Neural progenitor cell (in vitro differentiated cells): Measurements from ENCODE around the gene PEPD. TPM values are rescaled to one million over a fixed set of nuclear protein-coding genes. Genes with fewer than 3 reads are reported as not detected.

Experiments used
- DNase-seq: peaks from one replicate; pipeline ENCODE4 v3.0.0-alpha.2; 2016; ENCODE audit warnings: low spot score
- H2AFZ ChIP-seq: fragments of 200-600 bp; sonication (generic); replicated peaks from 2 replicates; pipeline ENCODE4 v1.6.1; 2016; ENCODE audit warnings: antibody characterized with exemption
- H3F3A ChIP-seq: fragments of 200-600 bp; sonication (generic); 2 replicates; pipeline ENCODE4 v1.6.1; 2016; ENCODE audit warnings: antibody characterized with exemption, low read depth
- H3K27ac ChIP-seq: fragments of 200-600 bp; sonication (generic); 2 replicates; pipeline ENCODE4 v1.5.1; 2016; ENCODE audit warnings: mild to moderate bottlenecking
- H3K27me3 ChIP-seq: fragments of 200-600 bp; sonication (generic); 2 replicates; pipeline ENCODE4 v1.6.1; 2016; ENCODE audit warnings: mild to moderate bottlenecking, moderate library complexity
- H3K36me3 ChIP-seq: fragments of 200-600 bp; sonication (generic); 2 replicates; pipeline ENCODE4 v1.5.1; 2016
- H3K4me1 ChIP-seq: fragments of 200-600 bp; sonication (generic); 2 replicates; pipeline ENCODE4 v1.6.1; 2016; ENCODE audit warnings: mixed run types
- H3K4me2 ChIP-seq: fragments of 200-600 bp; sonication (generic); 2 replicates; pipeline ENCODE4 v1.6.1; 2016
- H3K4me3 ChIP-seq: fragments of 200-600 bp; sonication (generic); 2 replicates; pipeline ENCODE4 v1.5.1; 2016
- H3K79me2 ChIP-seq: fragments of 200-600 bp; sonication (generic); 2 replicates; pipeline ENCODE4 v1.6.1; 2016; ENCODE audit warnings: low read depth
- H3K9ac ChIP-seq: fragments of 200-600 bp; sonication (generic); 2 replicates; pipeline ENCODE4 v1.6.1; 2016
- H3K9me3 ChIP-seq: fragments of 200-600 bp; sonication (generic); 2 replicates; pipeline ENCODE4 v1.5.1; 2016; ENCODE audit warnings: low read depth
- H4K20me1 ChIP-seq: fragments of 200-600 bp; sonication (generic); 2 replicates; pipeline ENCODE4 v1.6.1; 2016; ENCODE audit warnings: low read depth
- H3K27ac Mint-ChIP-seq: 3 replicates; pipeline ENCODE4 v1.8.0; 2021; ENCODE audit warnings: mixed read lengths
- H3K27me3 Mint-ChIP-seq: 2 replicates; pipeline ENCODE4 v1.8.0; 2022; ENCODE audit warnings: low read depth, mild to moderate bottlenecking, inconsistent platforms, moderate library complexity, mixed read lengths; ENCODE audit not compliant: insufficient read depth
- H3K36me3 Mint-ChIP-seq: 3 replicates; pipeline ENCODE4 v1.8.0; 2021; ENCODE audit warnings: mixed read lengths
- H3K4me1 Mint-ChIP-seq: 3 replicates; pipeline ENCODE4 v1.8.0; 2021; ENCODE audit warnings: mixed read lengths
- H3K4me3 Mint-ChIP-seq: 3 replicates; pipeline ENCODE4 v1.8.0; 2021; ENCODE audit warnings: mild to moderate bottlenecking, moderate library complexity, mixed read lengths
- H3K9me3 Mint-ChIP-seq: 3 replicates; pipeline ENCODE4 v1.8.0; 2020; ENCODE audit warnings: mixed read lengths
- CTCF ChIP-seq: fragments of 200-600 bp; sonication (generic); IDR thresholded peaks from 2 replicates; pipeline ENCODE4 v1.5.1; 2017; ENCODE audit warnings: antibody characterized with exemption, mild to moderate bottlenecking
- EZH2 ChIP-seq: fragments of 200-600 bp; sonication (generic); IDR thresholded peaks from 2 replicates; pipeline ENCODE4 v1.6.1; 2017; ENCODE audit warnings: antibody characterized with exemption, mild to moderate bottlenecking, moderate library complexity
- EZH2phosphoT487 ChIP-seq: fragments of 200-600 bp; sonication (generic); IDR thresholded peaks from 2 replicates; pipeline ENCODE4 v1.6.1; 2017; ENCODE audit warnings: antibody characterized with exemption
- total RNA-seq: library from RNA; depleted of rRNA; stranded (reverse); fragments of >200 nt; gene quantifications from 2 replicates; pipeline ENCODE4 v1.2.3, GENCODE V29; 2015; ENCODE audit warnings: low replicate concordance

Gene PEPD
- total RNA-seq, 1 donor from 2014 or later: 47.0 TPM

- no peak overlapping the region for H3K27ac Mint-ChIP-seq
- no peak for DNase-seq
These were observed 62.1 kb downstream of the PEPD start for GRCh38 chr19:33459222-33460090.

DNA sequence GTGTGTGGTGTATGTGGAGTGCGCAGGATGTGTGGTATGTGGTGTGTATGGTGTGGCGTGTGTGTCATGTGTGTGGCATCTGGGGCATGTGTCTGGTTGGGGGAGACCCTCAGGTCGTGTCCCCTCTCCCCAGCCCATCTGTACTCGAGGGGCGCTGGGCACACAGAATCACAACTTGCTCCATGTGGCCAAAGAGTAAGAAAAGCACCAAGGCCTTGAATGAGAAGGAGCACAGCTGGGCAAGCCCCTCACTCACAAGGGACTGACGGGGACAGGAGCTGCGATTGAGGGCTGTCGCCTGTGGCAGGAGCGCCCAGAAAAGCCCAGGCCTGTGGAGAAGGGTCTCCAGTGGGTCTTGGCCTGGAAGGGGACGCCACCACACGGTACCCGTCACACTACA, 62.8 kb downstream of the PEPD start:
- DNase-seq: no peak
- Histone ChIP-seq H2AFZ (no peak overlapping the region), H4K20me1 (no peaks in the 10 kb centered on the region), H3K27me3 (no peaks in the 10 kb centered on the region), H3F3A (no peaks in the 10 kb centered on the region), H3K27ac (no peak overlapping the region), H3K79me2 (no peaks in the 10 kb centered on the region), H3K9ac (no peak overlapping the region), H3K9me3 (no peaks in the 10 kb centered on the region), H3K36me3 (no peaks in the 10 kb centered on the region), H3K4me1 (no peaks in the 10 kb centered on the region), H3K4me3 (no peak overlapping the region), H3K4me2 (no peak overlapping the region)
- Mint-ChIP-seq H3K4me3 (no peak overlapping the region), H3K27ac (no peak overlapping the region), H3K36me3 (no peaks in the 10 kb centered on the region), H3K4me1 (no peaks in the 10 kb centered on the region), H3K9me3 (no peaks in the 10 kb centered on the region), H3K27me3 (peaks cover 2% of the 10 kb centered on the region)
- TF ChIP-seq EZH2: no peak
- no peak for TF ChIP-seq CTCF
- TF ChIP-seq EZH2phosphoT487: no peak

More at GRCh38 chr19:33459222-33460090, 62.1 kb downstream of the PEPD start:
- Mint-ChIP-seq H3K27me3 (peaks cover 2% of the 10 kb centered on the region), H3K36me3 (no peaks in the 10 kb centered on the region), H3K4me3 (no peak overlapping the region), H3K9me3 (no peaks in the 10 kb centered on the region), H3K4me1 (no peaks in the 10 kb centered on the region)
- no peaks in the 10 kb centered on the region for H3K79me2 ChIP-seq
- no peaks in the 10 kb centered on the region for H3K27me3 ChIP-seq
- no peaks in the 10 kb centered on the region for H3F3A ChIP-seq
- no peak overlapping the region for H3K4me3 ChIP-seq
- H4K20me1 ChIP-seq: no peaks in the 10 kb centered on the region
- no peak for TF ChIP-seq EZH2
- no peaks in the 10 kb centered on the region for H3K4me1 ChIP-seq
- H3K4me2 ChIP-seq: no peak overlapping the region
- no peak overlapping the region for H2AFZ ChIP-seq
- no peak overlapping the region for H3K27ac ChIP-seq
- H3K36me3 ChIP-seq: no peaks in the 10 kb centered on the region
- no peak overlapping the region for H3K9ac ChIP-seq
- no peaks in the 10 kb centered on the region for H3K9me3 ChIP-seq

- Histone ChIP-seq H3K27ac (no peak overlapping the region), H3K79me2 (no peaks in the 10 kb centered on the region), H3K4me3 (no peak overlapping the region), H3K4me1 (no peaks in the 10 kb centered on the region), H3F3A (no peaks in the 10 kb centered on the region), H4K20me1 (no peaks in the 10 kb centered on the region), H3K9me3 (no peaks in the 10 kb centered on the region), H2AFZ (no peak overlapping the region), H3K4me2 (no peak overlapping the region), H3K9ac (no peak overlapping the region), H3K36me3 (no peaks in the 10 kb centered on the region), H3K27me3 (no peaks in the 10 kb centered on the region)
- H3K4me3 Mint-ChIP-seq: no peak overlapping the region
- TF ChIP-seq CTCF (no peak), EZH2 (no peak), EZH2phosphoT487 (no peak)
- no peak for DNase-seq
- H3K27me3 Mint-ChIP-seq: peaks cover 2% of the 10 kb centered on the region
- H3K4me1 Mint-ChIP-seq: no peaks in the 10 kb centered on the region
- H3K36me3 Mint-ChIP-seq: no peaks in the 10 kb centered on the region
- H3K27ac Mint-ChIP-seq: no peak overlapping the region
- H3K9me3 Mint-ChIP-seq: no peaks in the 10 kb centered on the region
These were observed 63.4 kb downstream of the PEPD start for GRCh38 chr19:33458171-33458633.

DNA sequence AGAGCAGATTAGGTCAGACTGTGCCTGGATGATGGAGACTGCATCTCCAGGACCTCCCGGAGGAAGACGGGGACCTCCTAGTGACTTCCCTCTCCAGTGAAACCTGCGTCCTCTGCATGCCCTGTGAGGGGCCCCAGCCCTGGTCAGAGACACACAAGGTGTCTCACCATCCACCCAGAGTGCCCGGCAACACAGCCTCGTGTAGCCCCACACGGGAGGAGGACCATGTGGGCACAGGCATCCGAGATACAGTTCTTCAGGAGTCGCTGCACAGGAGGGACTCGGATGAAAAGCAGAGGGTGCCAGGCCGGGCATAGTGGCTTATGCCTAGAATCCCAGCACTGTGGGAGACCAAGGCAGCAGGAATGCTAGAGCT, 64.8 kb downstream of the PEPD start:
- Mint-ChIP-seq H3K36me3 (no peaks in the 10 kb centered on the region), H3K4me1 (no peaks in the 10 kb centered on the region), H3K4me3 (no peak overlapping the region), H3K9me3 (no peaks in the 10 kb centered on the region), H3K27ac (no peak overlapping the region), H3K27me3 (peaks cover 2% of the 10 kb centered on the region)
- no peak for DNase-seq
- TF ChIP-seq CTCF: no peak
- no peak for TF ChIP-seq EZH2phosphoT487
- TF ChIP-seq EZH2: no peak
- Histone ChIP-seq H2AFZ (no peak overlapping the region), H3K9ac (no peak overlapping the region), H3K79me2 (no peaks in the 10 kb centered on the region), H3K4me2 (no peak overlapping the region), H3K9me3 (no peaks in the 10 kb centered on the region), H4K20me1 (no peaks in the 10 kb centered on the region), H3K36me3 (no peaks in the 10 kb centered on the region), H3K27me3 (no peaks in the 10 kb centered on the region), H3F3A (no peaks in the 10 kb centered on the region), H3K4me3 (no peak overlapping the region), H3K4me1 (no peaks in the 10 kb centered on the region), H3K27ac (no peak overlapping the region)
